HepG2 (cell line): ENCODE measurements around the gene SNX21. TPM values are rescaled to one million over a fixed set of nuclear protein-coding genes. Genes with fewer than 3 reads are reported as not detected.
A peak's percentile ranks its signal among the peaks of the same experiment; 100 is the strongest.

Source experiments
- CAMTA2 ChIP-seq: sonication (generic); formaldehyde crosslinking; IDR thresholded peaks from 2 replicates; pipeline ENCODE4 v1.4.0; 2020; ENCODE audit warnings: mild to moderate bottlenecking, missing genetic modification reagents, borderline replicate concordance
- CENPX ChIP-seq: sonication (generic); formaldehyde crosslinking; IDR thresholded peaks from 2 replicates; pipeline ENCODE4 v1.9.0; 2021; ENCODE audit warnings: mild to moderate bottlenecking, missing genetic modification reagents, moderate library complexity
- DNMT3B ChIP-seq: conservative IDR thresholded peaks from 2 replicates; pipeline ENCODE4 v1.6.1; 2016; ENCODE audit warnings: missing biosample characterization, control low read depth
- FUBP1 ChIP-seq: sonication (generic); formaldehyde crosslinking; IDR thresholded peaks from 2 replicates; pipeline ENCODE4 v1.5.1; 2020; ENCODE audit warnings: missing genetic modification reagents, mild to moderate bottlenecking, borderline replicate concordance
- GPN1 ChIP-seq: sonication (generic); formaldehyde crosslinking; IDR thresholded peaks from 2 replicates; pipeline ENCODE4 v1.5.1; 2020; ENCODE audit warnings: missing genetic modification reagents, borderline replicate concordance
- HNF1A ChIP-seq, 2 experiments: sonication (generic) in 1 of 2; formaldehyde crosslinking in 1 of 2; IDR thresholded peaks; 2 replicates each; pipeline versions ENCODE4 v1.4.0 to v1.6.1; 2016 to 2020; ENCODE audit warnings: borderline replicate concordance in 1 of 2, low read depth in 1 of 2, mild to moderate bottlenecking in 1 of 2, missing genetic modification reagents in 1 of 2
- IKZF1 ChIP-seq: fragments of 450-650 bp; IDR thresholded peaks from 2 replicates; pipeline ENCODE4 v1.7.1; 2016
- MNT ChIP-seq: fragments of 450-650 bp; IDR thresholded peaks from 2 replicates; pipeline ENCODE4 v1.6.1; 2016
- NONO ChIP-seq, 2 experiments: fragments of 450-650 bp in 1 of 2; sonication (generic) in 1 of 2; formaldehyde crosslinking in 1 of 2; IDR thresholded peaks in 1 of 2; conservative IDR thresholded peaks in 1 of 2; 2 replicates each; pipeline versions ENCODE4 v1.6.1 to v1.8.0; 2017 to 2022; ENCODE audit warnings: mild to moderate bottlenecking in 1 of 2, missing genetic modification reagents in 1 of 2, moderate library complexity in 1 of 2
- RARA ChIP-seq: IDR thresholded peaks from 2 replicates; pipeline ENCODE4 v1.6.1; 2016; ENCODE audit warnings: missing genetic modification reagents, missing compliant biosample characterization
- SMC3 ChIP-seq: IDR thresholded peaks from 2 replicates; pipeline ENCODE4 v1.6.1; 2011; ENCODE audit warnings: low read length, improper control_type of control experiment
- SP140L ChIP-seq: sonication (generic); formaldehyde crosslinking; IDR thresholded peaks from 2 replicates; pipeline ENCODE4 v1.4.0; 2020; ENCODE audit warnings: missing genetic modification reagents, borderline replicate concordance
- SP4 ChIP-seq: sonication (generic); formaldehyde crosslinking; IDR thresholded peaks from 2 replicates; pipeline ENCODE4 v1.8.1; 2023; ENCODE audit warnings: mild to moderate bottlenecking, missing genetic modification reagents
- TFE3 ChIP-seq: IDR thresholded peaks from 2 replicates; pipeline ENCODE4 v1.6.1; 2016
- ZBTB38 ChIP-seq: sonication (generic); formaldehyde crosslinking; IDR thresholded peaks from 2 replicates; pipeline ENCODE4 v1.5.1; 2020; ENCODE audit warnings: mild to moderate bottlenecking, missing genetic modification reagents
- ZNF501 ChIP-seq: sonication (generic); formaldehyde crosslinking; IDR thresholded peaks from 2 replicates; pipeline ENCODE4 v1.5.1; 2020; ENCODE audit warnings: mild to moderate bottlenecking, moderate library complexity, missing genetic modification reagents
- ZSCAN20 ChIP-seq: sonication (generic); formaldehyde crosslinking; IDR thresholded peaks from 2 replicates; pipeline ENCODE4 v1.4.0; 2020; ENCODE audit warnings: missing genetic modification reagents, mild to moderate bottlenecking, borderline replicate concordance
- polyA plus RNA-seq, 8 experiments: library from polyadenylated mRNA; depleted of rRNA in 3 of 8; stranded (reverse) in 7 of 8; unstranded in 1 of 8; fragments of >200 nt; fragmentation: Illumina TruSeq in 4 of 8; extraction: Trizol in 4 of 8; gene quantifications; 2 replicates each; pipeline versions ENCODE4 v1.2.1 to v1.2.3, GENCODE V29; 2011 to 2016; ENCODE audit warnings: low read depth in 4 of 8, missing spikeins in 1 of 8, mixed read lengths in 1 of 8; ENCODE audit not compliant: insufficient read depth in 1 of 8
- total RNA-seq, 5 experiments: library from RNA; depleted of rRNA; stranded (reverse); fragments of >200 nt; fragmentation: Illumina TruSeq; extraction: Trizol; gene quantifications; 2 replicates each; pipeline ENCODE4 v1.2.3, GENCODE V29; 2016; ENCODE audit warnings: low read depth in 1 of 5
- TF ChIP-seq, protein P1 (sequence below): IDR thresholded peaks from 2 replicates; pipeline ENCODE4 v1.6.1; 2016; ENCODE audit warnings: control low read depth

Gene SNX21
- total and polyA plus RNA-seq, 2 of the 13 experiments (the other 11 are each of a cell fraction or from before 2014, with no cell fraction given) = 7.7 to 12.8 TPM

GRCh38 chr20:45857114-45857881 lies 23.7 kb downstream of the SNX21 start, which contains the start of the genes ACOT8 and ZSWIM3 (continued):
- TF ChIP-seq GPN1 (CRISPR knock-in tag) (0 out of 2 replicates have a peak, but pooled peaks have one; percentile 59), ZSCAN20 (CRISPR knock-in tag) (no peak; the same call in 1 of the 2 replicates), MNT (no peak; the same call in 1 of the 2 replicates), HNF1A (IDR thresholded peaks at IDR 0.05; ENCODE audit: low read depth) (no peak), HNF1A (CRISPR knock-in tag; IDR thresholded peaks at IDR 0.05; ENCODE audit: borderline replicate concordance) (no peak; the same call in 1 of the 2 replicates), SMC3 (no peak), ZBTB38 (CRISPR knock-in tag) (no peak), ZNF501 (peak; percentile 98), RARA (peak; percentile 46), DNMT3B (CRISPR knock-in tag) (no peak), IKZF1 (no peak), SP140L (CRISPR knock-in tag) (no peak; the same call in none of the 2 replicates), SP4 (CRISPR knock-in tag) (peak; percentile 84), TFE3 (CRISPR knock-in tag) (peak; percentile 67; the same call in 1 of the 2 replicates), NONO (IDR thresholded peaks at IDR 0.05) (no peak), NONO (CRISPR knock-in tag; conservative IDR thresholded peaks at IDR 0.05) (no peak), FUBP1 (CRISPR knock-in tag) (0 out of 2 replicates have a peak, but pooled peaks have one; percentile 57), CAMTA2 (0 out of 2 replicates have a peak, but pooled peaks have one; percentile 66), CENPX (CRISPR knock-in tag) (no peak)
- TF ChIP-seq, protein P1, sequence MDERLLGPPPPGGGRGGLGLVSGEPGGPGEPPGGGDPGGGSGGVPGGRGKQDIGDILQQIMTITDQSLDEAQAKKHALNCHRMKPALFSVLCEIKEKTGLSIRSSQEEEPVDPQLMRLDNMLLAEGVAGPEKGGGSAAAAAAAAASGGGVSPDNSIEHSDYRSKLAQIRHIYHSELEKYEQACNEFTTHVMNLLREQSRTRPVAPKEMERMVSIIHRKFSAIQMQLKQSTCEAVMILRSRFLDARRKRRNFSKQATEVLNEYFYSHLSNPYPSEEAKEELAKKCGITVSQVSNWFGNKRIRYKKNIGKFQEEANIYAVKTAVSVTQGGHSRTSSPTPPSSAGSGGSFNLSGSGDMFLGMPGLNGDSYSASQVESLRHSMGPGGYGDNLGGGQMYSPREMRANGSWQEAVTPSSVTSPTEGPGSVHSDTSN (CRISPR knock-in tag) = peak; percentile 100
